ENCODE data around the gene TMEM263. TPM values are rescaled to one million over a fixed set of nuclear protein-coding genes. Genes with fewer than 3 reads are reported as not detected.

TMEM263 gene
- total and polyA plus RNA-seq, 2 donors (not counting 3 experiments of a cell fraction or from before 2014, with no cell fraction given): 22.5 to 72.5 TPM

GRCh38 chr12:106960443-106960842 lies 4.7 kb downstream of the TMEM263 start:
- no peak for FAIRE-seq
- H3K79me2 ChIP-seq (ENCODE audit: control insufficient read depth, insufficient read depth, low read length): peaks cover 89% of the 10 kb centered on the region
- ChIA-PET POLR2A (no interaction called here), CTCF (interaction anchor here (0.9 kb wide), 1 partner anchor 9 kb away, joined by 3 read pairs; no protein-coding TSS in a partner anchor)
- peaks cover 0 to 17% of the 10 kb centered on the region in 2 experiments for H3K36me3 ChIP-seq (ENCODE audit: control insufficient read depth in 2 of 2, extremely low read depth in 1 of 2, insufficient read depth in 2 of 2, low read length in 2 of 2)
- H3K9me1 ChIP-seq (replicated peaks; ENCODE audit: control insufficient read depth, extremely low read depth, insufficient read depth, low read length): peaks cover 4% of the 10 kb centered on the region
- H3K9ac ChIP-seq (replicated peaks; ENCODE audit: extremely low read depth, insufficient read depth, low read length): no peak overlapping the region
- dilution Hi-C loops (cut with MboI; ENCODE audit: extremely low pct_ligation_motif_present, low sequenced_read_pairs) (no loop called here), intact Hi-C loops (cut with micrococcal nuclease) (no loop called here)
- H3K4me2 ChIP-seq (ENCODE audit: insufficient read depth, low read length): no peak overlapping the region
- DNase-seq (ENCODE audit: low read depth, low spot score): no peak
- no peak overlapping the region for H3K27ac ChIP-seq (ENCODE audit: insufficient read depth, low read depth, low read length)
- BruUV-seq (replicated peaks): no TSS peak
- no peaks in the 10 kb centered on the region for H3K27me3 ChIP-seq (ENCODE audit: control insufficient read depth in 2 of 2, insufficient read depth in 2 of 2, low read length in 2 of 2)
- TF ChIP-seq GATA2 (IDR thresholded peaks at IDR 0.05; ENCODE audit: insufficient read depth, insufficient read length, low read depth, low read length) (no peak), MAX (IDR thresholded peaks at IDR 0.05; ENCODE audit: insufficient read depth, insufficient read length) (no peak), EZH2 (IDR thresholded peaks at IDR 0.05; ENCODE audit: borderline replicate concordance, low read depth, low read length, severe bottlenecking) (no peak), FOS (IDR thresholded peaks at IDR 0.05; ENCODE audit: borderline replicate concordance, insufficient read depth, low read length) (no peak), CTCF (IDR thresholded peaks at IDR 0.05; ENCODE audit: extremely low read depth in 1 of 2, insufficient read depth in 1 of 2, low read depth in 1 of 2, low read length in 2 of 2) (no peak), POLR2AphosphoS5 (IDR thresholded peaks at IDR 0.05; ENCODE audit: insufficient read depth, low read depth, low read length) (no peak)
- peaks cover 20% of the 10 kb centered on the region for H4K20me1 ChIP-seq (replicated peaks; ENCODE audit: control insufficient read depth, extremely low read depth, insufficient read depth, low read length)
- no peak overlapping the region for H2AFZ ChIP-seq (ENCODE audit: low read depth, low read length)
- no peak overlapping the region for H3K4me3 ChIP-seq (replicated peaks in 1 of 3; ENCODE audit: insufficient read depth in 1 of 3, low read depth in 1 of 3, low read length in 3 of 3)
- peaks cover 3% of the 10 kb centered on the region for H3K4me1 ChIP-seq (ENCODE audit: control insufficient read depth, extremely low read depth, insufficient read depth, low read length)
- H3K9me3 ChIP-seq (replicated peaks; ENCODE audit: control insufficient read depth, insufficient read depth, low read length): no peaks in the 10 kb centered on the region
